ENCODE results near the gene ZNF827.

The ZNF827 gene

GRCh38 chr4:145757188-145757587 lies 181.4 kb downstream of the ZNF827 start:
- ChIA-PET POLR2A (no interaction called here), CTCF (no interaction called here)
- no peaks in the 10 kb centered on the region for H3K9me3 ChIP-seq (ENCODE audit: control insufficient read depth, insufficient read depth, low read depth, low read length)
- no peaks in the 10 kb centered on the region for H3K4me1 ChIP-seq (ENCODE audit: control insufficient read depth, insufficient read depth, low read length)
- no peak overlapping the region for H3K4me3 ChIP-seq (ENCODE audit: low read depth, low read length)
- TF ChIP-seq ZFHX2 (tag by site-specific recombination; conservative IDR thresholded peaks at IDR 0.05): no peak
- TF ChIP-seq ZNF10 (tag by site-specific recombination; IDR thresholded peaks at IDR 0.05): no peak
- TF ChIP-seq ZNF488 (tag by site-specific recombination; IDR thresholded peaks at IDR 0.05): no peak
- no peak for TF ChIP-seq ZNF26 (tag by site-specific recombination; IDR thresholded peaks at IDR 0.05)
- no peak overlapping the region for H3K27ac ChIP-seq (ENCODE audit: extremely low read depth, low read depth, low read length)
- H3K36me3 ChIP-seq (ENCODE audit: control insufficient read depth in 2 of 2, insufficient read depth in 1 of 2, low read length in 2 of 2): peaks cover 0 to 16% of the 10 kb centered on the region in 2 experiments; a peak in 1 of 3 replicates

- H3K9me3 ChIP-seq (ENCODE audit: control insufficient read depth, insufficient read depth, low read depth, low read length): no peaks in the 10 kb centered on the region
- TF ChIP-seq ZNF112 (tag by site-specific recombination; IDR thresholded peaks at IDR 0.05) (no peak), SCRT2 (tag by site-specific recombination; IDR thresholded peaks at IDR 0.05) (no peak)
- POLR2A ChIA-PET: no interaction called here
- CTCF ChIA-PET: no interaction called here
- no peak overlapping the region for H3K4me3 ChIP-seq (ENCODE audit: low read depth, low read length)
- H3K36me3 ChIP-seq (ENCODE audit: control insufficient read depth in 2 of 2, insufficient read depth in 1 of 2, low read length in 2 of 2): peaks cover 0 to 13% of the 10 kb centered on the region in 2 experiments; a peak in 1 of 3 replicates
- no peaks in the 10 kb centered on the region for H3K4me1 ChIP-seq (ENCODE audit: control insufficient read depth, insufficient read depth, low read length)
- no peak overlapping the region for H3K27ac ChIP-seq (ENCODE audit: extremely low read depth, low read depth, low read length)
Observed at GRCh38 chr4:145756244-145756643, 182.4 kb downstream of the ZNF827 start.

- H3K9me3 ChIP-seq (ENCODE audit: control insufficient read depth, insufficient read depth, low read depth, low read length): no peaks in the 10 kb centered on the region
- H3K36me3 ChIP-seq (ENCODE audit: control insufficient read depth in 2 of 2, insufficient read depth in 1 of 2, low read length in 2 of 2): peaks cover 0 to 8% of the 10 kb centered on the region in 2 experiments; a peak in 1 of 3 replicates
- H3K4me3 ChIP-seq (ENCODE audit: low read depth, low read length): no peak overlapping the region
- TF ChIP-seq ZNF37A (tag by site-specific recombination; IDR thresholded peaks at IDR 0.05): no peak
- H3K4me1 ChIP-seq (ENCODE audit: control insufficient read depth, insufficient read depth, low read length): no peaks in the 10 kb centered on the region
- ChIA-PET POLR2A (no interaction called here), CTCF (interaction anchor here (0.5 kb wide), 1 partner anchor 9 kb away, joined by 5 read pairs; no protein-coding TSS in a partner anchor)
- no peak overlapping the region for H3K27ac ChIP-seq (ENCODE audit: extremely low read depth, low read depth, low read length)
Observed at GRCh38 chr4:145755802-145756201, 182.8 kb downstream of the ZNF827 start.

GRCh38 chr4:145743641-145744040 lies 195.0 kb downstream of the ZNF827 start:
- Histone ChIP-seq H3K9me3 (ENCODE audit: control insufficient read depth, insufficient read depth, low read depth, low read length) (no peaks in the 10 kb centered on the region), H3K4me1 (ENCODE audit: control insufficient read depth, insufficient read depth, low read length) (no peaks in the 10 kb centered on the region), H3K4me3 (ENCODE audit: low read depth, low read length) (no peak overlapping the region), H3K27ac (ENCODE audit: extremely low read depth, low read depth, low read length) (no peak overlapping the region), H3K36me3 (ENCODE audit: control insufficient read depth in 2 of 2, insufficient read depth in 1 of 2, low read length in 2 of 2) (no peaks in the 10 kb centered on the region)
- POLR2A ChIA-PET: no interaction called here
- CTCF ChIA-PET: interaction anchor here (0.7 kb wide), 1 partner anchor 8 kb away, joined by 4 read pairs; no protein-coding TSS in a partner anchor
- TF ChIP-seq ZNF335 (tag by site-specific recombination; conservative IDR thresholded peaks at IDR 0.05) (no peak), ZNF555 (tag by site-specific recombination; conservative IDR thresholded peaks at IDR 0.05) (no peak), PRDM10 (tag by site-specific recombination; IDR thresholded peaks at IDR 0.05) (no peak), ZSCAN30 (tag by site-specific recombination; IDR thresholded peaks at IDR 0.05) (no peak), PRDM1 (tag by site-specific recombination; IDR thresholded peaks at IDR 0.05) (no peak), ZNF792 (tag by site-specific recombination; IDR thresholded peaks at IDR 0.05) (no peak), HOXD13 (CRISPR knock-in tag; IDR thresholded peaks at IDR 0.05; ENCODE audit: borderline replicate concordance) (no peak), ZNF521 (tag by site-specific recombination; IDR thresholded peaks at IDR 0.05) (no peak), ZNF2 (tag by site-specific recombination; IDR thresholded peaks at IDR 0.05) (no peak), MEIS1 (CRISPR knock-in tag; IDR thresholded peaks at IDR 0.05; ENCODE audit: borderline replicate concordance) (no peak), ZNF785 (tag by site-specific recombination; IDR thresholded peaks at IDR 0.05) (no peak), ZBTB10 (tag by site-specific recombination; IDR thresholded peaks at IDR 0.05) (no peak)

Data from HEK293 (cell line).